Naive thymus-derived CD4-positive, alpha-beta T cell (primary cell): ENCODE results near the gene LMBR1. TPM values are rescaled to one million over a fixed set of nuclear protein-coding genes. Genes with fewer than 3 reads are reported as not detected.
A peak's percentile ranks its signal among the peaks of the same experiment; 100 is the strongest.
"Not testable (repeated sequence)": the region's sequence is repeated elsewhere in the genome, so short reads cannot be mapped to it uniquely, and the experiment has no call there.

ENCODE experiments used
- ATAC-seq: fragments of 150-1000 bp; cut with Tn5 transposase; 2 replicates; pipeline ENCODE4 v1.10.0; 2021; ENCODE audit warnings: mild to moderate bottlenecking, moderate library complexity
- CTCF ChIA-PET: fragments of 350-600 bp; sonication (Branson Sonifier 250); formaldehyde crosslinking; loops from one replicate; lab custom pipeline; 2021; ENCODE audit warnings: antibody characterized with exemption; lab: Charles Lee
- POLR2A ChIA-PET: fragments of 350-600 bp; sonication (Branson Sonifier 250); formaldehyde crosslinking; loops from one replicate; lab custom pipeline; 2021; ENCODE audit warnings: antibody characterized with exemption, inconsistent platforms; lab: Charles Lee
- DNase-seq, 9 donors: peaks; one replicate each; pipeline versions ENCODE4 v3.0.0 to v3.0.0-alpha.2; 2020 to 2022; ENCODE audit warnings: mixed read lengths in 1 of 9
- H3K27ac ChIP-seq: one replicate; pipeline ENCODE4 v1.7.0; 2013; ENCODE audit warnings: mild to moderate bottlenecking, low read depth, low read length, moderate library complexity
- H3K27me3 ChIP-seq, 2 donors: one replicate each; pipeline ENCODE4 v1.7.0; 2013; ENCODE audit warnings: low read length in 2 of 2, mild to moderate bottlenecking in 2 of 2, moderate library complexity in 2 of 2; ENCODE audit not compliant: control insufficient read depth in 2 of 2, insufficient read depth in 2 of 2
- H3K36me3 ChIP-seq, 3 experiments: 1 replicate in 2 of 3; 2 replicates in 1 of 3; pipeline ENCODE4 v1.7.0; 2013; ENCODE audit warnings: low read length in 3 of 3, mild to moderate bottlenecking in 3 of 3, moderate library complexity in 1 of 3; ENCODE audit not compliant: insufficient read depth in 3 of 3, control insufficient read depth in 2 of 3
- H3K4me1 ChIP-seq, 2 donors: one replicate each; pipeline ENCODE4 v1.7.0; 2013; ENCODE audit warnings: low read length in 2 of 2, mild to moderate bottlenecking in 2 of 2, moderate library complexity in 1 of 2; ENCODE audit not compliant: control insufficient read depth in 2 of 2, insufficient read depth in 2 of 2
- H3K4me3 ChIP-seq: 2 replicates; pipeline ENCODE4 v1.7.0; 2013; ENCODE audit warnings: mild to moderate bottlenecking, low read length
- H3K9me3 ChIP-seq, 3 experiments: 1 replicate in 2 of 3; 2 replicates in 1 of 3; pipeline ENCODE4 v1.7.0; 2013; ENCODE audit warnings: low read length in 3 of 3; ENCODE audit not compliant: control insufficient read depth in 2 of 3
- H3K27ac Mint-ChIP-seq, 9 donors: one replicate each; pipeline ENCODE4 v1.8.0; 2020 to 2022; ENCODE audit warnings: mixed read lengths in 9 of 9, mild to moderate bottlenecking in 8 of 9, moderate library complexity in 5 of 9, inconsistent platforms in 2 of 9
- H3K27me3 Mint-ChIP-seq, 5 donors: one replicate each; pipeline ENCODE4 v1.8.0; 2021 to 2022; ENCODE audit warnings: mixed read lengths in 5 of 5, mild to moderate bottlenecking in 1 of 5
- H3K36me3 Mint-ChIP-seq, 5 donors: one replicate each; pipeline ENCODE4 v1.8.0; 2020 to 2022; ENCODE audit warnings: mixed read lengths in 5 of 5, mild to moderate bottlenecking in 3 of 5, inconsistent platforms in 1 of 5
- H3K4me1 Mint-ChIP-seq, 7 donors: one replicate each; pipeline ENCODE4 v1.8.0; 2020 to 2022; ENCODE audit warnings: mixed read lengths in 7 of 7, mild to moderate bottlenecking in 3 of 7, inconsistent platforms in 1 of 7
- H3K4me3 Mint-ChIP-seq, 10 donors: one replicate each; pipeline ENCODE4 v1.8.0; 2020 to 2022; ENCODE audit warnings: mild to moderate bottlenecking in 10 of 10, mixed read lengths in 10 of 10, moderate library complexity in 6 of 10, inconsistent platforms in 2 of 10
- H3K9me3 Mint-ChIP-seq, 11 donors: one replicate each; pipeline ENCODE4 v1.8.0; 2020 to 2022; ENCODE audit warnings: mixed read lengths in 11 of 11, mild to moderate bottlenecking in 4 of 11, inconsistent platforms in 1 of 11, moderate library complexity in 1 of 11
- intact Hi-C, 2 donors: fragments of 100-400 bp; cut with micrococcal nuclease; formaldehyde crosslinking; loops; one replicate each; pipeline ENCODE4 v1.15.1; 2023
- polyA plus RNA-seq, 2 donors: library from polyadenylated mRNA; unstranded; fragments of 300-500 nt; fragmentation: Illumina TruSeq; gene quantifications; one replicate each; pipeline ENCODE4 v1.2.3, GENCODE V29; 2021
- total RNA-seq, 6 experiments: library from RNA in 5 of 6; stranded (reverse) in 5 of 6; gene quantifications; 1 replicate in 5 of 6; 2 replicates in 1 of 6; pipeline ENCODE4 v1.2.3 and lab custom pipeline; 2021 to 2026

Gene LMBR1
- total and polyA plus RNA-seq, 7 experiments from 2014 or later: 34.5 to 101 (median 63.3) TPM

- CTCF ChIA-PET: no interaction called here
- intact Hi-C loops: no loop called here
These were observed 167.9 kb downstream of the LMBR1 start for GRCh38 chr7:156725073-156725472.

GRCh38 chr7:156722043-156722826 is 170.7 kb downstream of the LMBR1 start:
- H3K9me3 Mint-ChIP-seq: peaks cover 0 to 5% (median 2%) of the 10 kb centered on the region in 11 donors
- intact Hi-C loops: no loop called here

More at GRCh38 chr7:156725073-156725472, 167.9 kb downstream of the LMBR1 start:
- POLR2A ChIA-PET: no interaction called here
- no peaks in the 10 kb centered on the region for H3K27me3 Mint-ChIP-seq
- no peak overlapping the region for H3K4me3 Mint-ChIP-seq
- no peaks in the 10 kb centered on the region for H3K9me3 ChIP-seq
- no peaks in the 10 kb centered on the region for H3K36me3 ChIP-seq
- ATAC-seq (no peak), DNase-seq (no peak)
- peaks cover 0 to 8% (median 4%) of the 10 kb centered on the region in 7 donors for H3K4me1 Mint-ChIP-seq
- H3K4me1 ChIP-seq: no peaks in the 10 kb centered on the region
- H3K27ac ChIP-seq: no peak overlapping the region
- no peak overlapping the region for H3K4me3 ChIP-seq
- no peaks in the 10 kb centered on the region for H3K27me3 ChIP-seq
- H3K27ac Mint-ChIP-seq: no peak overlapping the region
- peaks cover 0 to 2% (median 0%) of the 10 kb centered on the region in 11 donors for H3K9me3 Mint-ChIP-seq
- H3K36me3 Mint-ChIP-seq: peaks cover 5 to 46% (median 31%) of the 10 kb centered on the region in 5 donors

GRCh38 chr7:156703773-156704482 is 189.1 kb downstream of the LMBR1 start:
- H3K4me3 Mint-ChIP-seq: no peak overlapping the region
- Histone ChIP-seq H3K36me3 (peaks cover 0 to 14% (median 0%) of the 10 kb centered on the region in 3 experiments), H3K4me1 (peaks cover 0 to 5% of the 10 kb centered on the region in 2 donors), H3K27me3 (no peaks in the 10 kb centered on the region), H3K9me3 (peaks cover 0 to 18% (median 0%) of the 10 kb centered on the region in 3 experiments), H3K27ac (no peak overlapping the region), H3K4me3 (no peak overlapping the region)
- H3K36me3 Mint-ChIP-seq: peaks cover 25 to 83% (median 81%) of the 10 kb centered on the region in 5 donors
- peak overlapping the region in 1 of 9 donors; percentile 60 for H3K27ac Mint-ChIP-seq
- ChIA-PET CTCF (no interaction called here), POLR2A (no interaction called here)
- DNase-seq: no peak
- ATAC-seq: no peak
- H3K9me3 Mint-ChIP-seq: peaks cover 0 to 67% (median 20%) of the 10 kb centered on the region in 11 donors
- H3K27me3 Mint-ChIP-seq: no peaks in the 10 kb centered on the region
- intact Hi-C loops: no loop called here
- peaks cover 0 to 18% (median 11%) of the 10 kb centered on the region in 7 donors for H3K4me1 Mint-ChIP-seq

More at GRCh38 chr7:156722043-156722826, 170.7 kb downstream of the LMBR1 start:
- H3K4me3 Mint-ChIP-seq: no peak overlapping the region
- peaks cover 0 to 5% (median 2%) of the 10 kb centered on the region in 7 donors for H3K4me1 Mint-ChIP-seq
- no peaks in the 10 kb centered on the region for H3K9me3 ChIP-seq
- no peak overlapping the region for H3K4me3 ChIP-seq
- H3K4me1 ChIP-seq: no peaks in the 10 kb centered on the region
- H3K36me3 Mint-ChIP-seq: peaks cover 10 to 51% (median 25%) of the 10 kb centered on the region in 5 donors
- ChIA-PET CTCF (no interaction called here), POLR2A (interaction anchor here (0.5 kb wide), 1 partner anchor 13 kb away, joined by 3 read pairs; no protein-coding TSS in a partner anchor)
- no peak for ATAC-seq
- H3K27me3 Mint-ChIP-seq: no peaks in the 10 kb centered on the region
- H3K27ac Mint-ChIP-seq: no peak overlapping the region
- H3K27me3 ChIP-seq: no peaks in the 10 kb centered on the region
- no peak for DNase-seq
- no peaks in the 10 kb centered on the region for H3K36me3 ChIP-seq
- no peak overlapping the region for H3K27ac ChIP-seq

DNA sequence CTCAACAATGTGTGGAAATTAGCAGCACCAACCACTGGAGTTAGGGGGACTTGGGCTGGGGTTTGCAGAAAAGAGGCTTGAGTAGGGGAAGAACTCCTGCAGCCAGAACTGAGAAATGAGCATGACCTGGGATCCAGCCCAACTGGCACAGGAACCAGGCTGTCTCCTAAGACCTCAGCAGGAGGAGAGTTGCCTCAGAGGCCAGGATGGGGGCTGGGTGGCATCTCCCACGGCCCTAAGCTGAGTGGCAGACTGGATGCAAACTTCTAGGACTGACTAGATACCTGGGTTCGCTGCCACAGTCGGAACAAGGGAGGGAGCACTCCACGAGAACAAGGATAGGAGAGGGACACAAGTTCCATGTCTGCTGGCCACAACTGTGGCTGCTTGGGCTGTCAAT is 189.8 kb downstream of the LMBR1 start:
- peaks cover 0 to 5% of the 10 kb centered on the region in 2 donors for H3K4me1 ChIP-seq
- no peak overlapping the region for H3K4me3 ChIP-seq
- H3K9me3 ChIP-seq: peaks cover 0 to 11% (median 0%) of the 10 kb centered on the region in 3 experiments
- no peaks in the 10 kb centered on the region for H3K27me3 Mint-ChIP-seq
- CTCF ChIA-PET: no interaction called here
- peaks cover 0 to 9% (median 0%) of the 10 kb centered on the region in 3 experiments for H3K36me3 ChIP-seq
- H3K4me3 Mint-ChIP-seq: no peak overlapping the region
- H3K36me3 Mint-ChIP-seq: peaks cover 25 to 81% (median 79%) of the 10 kb centered on the region in 5 donors
- no peaks in the 10 kb centered on the region for H3K27me3 ChIP-seq
- H3K4me1 Mint-ChIP-seq: peaks cover 0 to 18% (median 11%) of the 10 kb centered on the region in 7 donors
- peaks cover 0 to 67% (median 20%) of the 10 kb centered on the region in 11 donors for H3K9me3 Mint-ChIP-seq
- POLR2A ChIA-PET: no interaction called here
- intact Hi-C loops: no loop called here
- ATAC-seq (no peak), DNase-seq (no peak)
- H3K27ac Mint-ChIP-seq: no peak overlapping the region
- no peak overlapping the region for H3K27ac ChIP-seq

DNA sequence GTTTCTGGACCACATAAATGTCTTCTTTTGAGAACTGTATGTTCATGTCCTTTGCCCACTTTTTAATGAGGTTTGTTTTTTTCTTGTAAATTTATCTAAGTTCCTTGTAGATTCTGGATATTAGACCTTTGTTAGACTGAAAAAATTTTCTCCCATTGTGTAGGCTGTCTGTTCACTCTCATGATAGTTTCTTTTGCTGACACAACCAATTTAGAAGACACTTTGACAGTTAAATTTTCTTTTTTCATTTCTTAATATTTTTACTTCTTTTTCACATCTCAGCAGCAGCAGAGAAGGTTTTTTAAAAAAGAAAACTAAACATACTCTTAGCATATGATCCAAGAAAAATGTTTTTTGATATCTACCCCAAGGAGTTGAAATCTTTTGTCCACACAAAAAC is 190.6 kb downstream of the LMBR1 start:
- no peak overlapping the region for H3K4me3 Mint-ChIP-seq
- H3K9me3 Mint-ChIP-seq: peaks cover 0 to 67% (median 21%) of the 10 kb centered on the region in 11 donors
- H3K27ac ChIP-seq: no peak overlapping the region
- ATAC-seq (no peak), DNase-seq (no peak)
- H3K27ac Mint-ChIP-seq: no peak overlapping the region
- peaks cover 0 to 9% (median 0%) of the 10 kb centered on the region in 3 experiments for H3K36me3 ChIP-seq
- peaks cover 0 to 15% (median 0%) of the 10 kb centered on the region in 3 experiments for H3K9me3 ChIP-seq
- H3K4me1 Mint-ChIP-seq: peaks cover 0 to 18% (median 7%) of the 10 kb centered on the region in 7 donors
- no peaks in the 10 kb centered on the region for H3K27me3 ChIP-seq
- intact Hi-C loops: no loop called here
- no peaks in the 10 kb centered on the region for H3K27me3 Mint-ChIP-seq
- POLR2A ChIA-PET: no interaction called here
- no peak overlapping the region for H3K4me3 ChIP-seq
- H3K4me1 ChIP-seq: peaks cover 0 to 5% of the 10 kb centered on the region in 2 donors
- CTCF ChIA-PET: no interaction called here
- H3K36me3 Mint-ChIP-seq: peaks cover 25 to 81% (median 78%) of the 10 kb centered on the region in 5 donors

DNA sequence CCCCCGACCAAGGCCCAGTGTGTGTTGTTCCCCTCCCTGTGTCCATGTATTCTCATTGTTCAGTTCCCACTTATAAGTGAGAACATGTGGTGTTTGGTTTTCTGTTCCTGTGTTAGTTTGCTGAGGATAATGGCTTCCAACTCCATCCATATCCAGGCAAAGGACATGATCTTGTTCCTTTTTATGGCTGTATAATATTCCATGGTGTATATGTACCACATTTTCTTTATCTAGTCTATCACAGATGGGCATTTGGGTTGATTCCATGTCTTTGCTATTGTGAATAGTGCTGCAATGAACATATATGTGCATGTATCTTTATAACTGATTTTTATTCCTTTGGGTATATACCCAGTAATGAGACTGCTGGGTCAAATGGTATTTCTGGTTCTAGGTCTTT is 191.2 kb downstream of the LMBR1 start:
- H3K4me1 Mint-ChIP-seq: peaks cover 0 to 14% (median 7%) of the 10 kb centered on the region in 7 donors
- H3K27ac Mint-ChIP-seq: peak overlapping the region in 2 of 9 donors; percentile 25 to 75
- POLR2A ChIA-PET, intact Hi-C loops, DNase-seq, H3K27ac ChIP-seq, H3K4me3 Mint-ChIP-seq, H3K27me3 Mint-ChIP-seq, CTCF ChIA-PET, H3K4me3 ChIP-seq, H3K4me1 ChIP-seq, ATAC-seq, H3K27me3 ChIP-seq, H3K36me3 ChIP-seq: not testable (repeated sequence)
- peaks cover 0 to 67% (median 25%) of the 10 kb centered on the region in 11 donors for H3K9me3 Mint-ChIP-seq
- H3K9me3 ChIP-seq: peaks cover 0 to 18% (median 0%) of the 10 kb centered on the region in 3 experiments
- H3K36me3 Mint-ChIP-seq: peaks cover 28 to 81% (median 77%) of the 10 kb centered on the region in 5 donors
